Measurements from ENCODE around the gene PUS3.

- TF ChIP-seq ZNF274 (IDR thresholded peaks at IDR 0.05; ENCODE audit: low read depth, low read length), result no peak
- TF ChIP-seq SUZ12 (IDR thresholded peaks at IDR 0.05; ENCODE audit: extremely low read depth, insufficient read depth, insufficient read length), result no peak
Observed at GRCh38 chr11:125892994-125893393, 10.0 kb downstream of the PUS3 start.

Data from NT2/D1 (cell line).